Neural cell (in vitro differentiated cells): ENCODE results near the gene PLXNA2. TPM values are rescaled to one million over a fixed set of nuclear protein-coding genes. Genes with fewer than 3 reads are reported as not detected.

Experiments
- H2AFZ ChIP-seq: fragments of 200-600, 300-800 bp; sonication (generic), shearing (Covaris generic); 2 replicates; pipeline ENCODE4 v1.6.0; 2014; ENCODE audit warnings: low read depth, mild to moderate bottlenecking, antibody characterized with exemption, low read length, moderate library complexity
- H3F3A ChIP-seq: fragments of 200-600 bp; shearing (Covaris generic); 2 replicates; pipeline ENCODE4 v1.6.1; 2016; ENCODE audit warnings: mild to moderate bottlenecking, moderate library complexity, mixed read lengths, antibody characterized with exemption, low read length; ENCODE audit not compliant: insufficient read depth, poor library complexity, severe bottlenecking
- H3K27ac ChIP-seq: fragments of 200-600, 300-800 bp; sonication (generic), shearing (Covaris generic); 2 replicates; pipeline ENCODE4 v1.5.1; 2014; ENCODE audit warnings: mild to moderate bottlenecking, low read length, moderate library complexity
- H3K27me3 ChIP-seq: fragments of 300-800, 200-600 bp; sonication (generic), shearing (Covaris generic); 2 replicates; pipeline ENCODE4 v1.6.0; 2014; ENCODE audit warnings: mild to moderate bottlenecking, low read depth, low read length, moderate library complexity; ENCODE audit not compliant: insufficient read depth
- H3K36me3 ChIP-seq: fragments of 300-800, 200-600 bp; sonication (generic), shearing (Covaris generic); 2 replicates; pipeline ENCODE4 v1.5.1; 2014; ENCODE audit warnings: mild to moderate bottlenecking, antibody characterized with exemption, low read length, moderate library complexity; ENCODE audit not compliant: insufficient read depth
- H3K4me2 ChIP-seq: fragments of 300-800, 200-600 bp; sonication (generic), shearing (Covaris generic); 2 replicates; pipeline ENCODE4 v1.6.0; 2014; ENCODE audit warnings: mild to moderate bottlenecking, low read length
- H3K4me3 ChIP-seq: fragments of 300-800, 200-600 bp; sonication (generic), shearing (Covaris generic); 2 replicates; pipeline ENCODE4 v1.5.1; 2014; ENCODE audit warnings: mild to moderate bottlenecking, low read length, moderate library complexity
- H3K79me2 ChIP-seq: fragments of 200-600 bp; shearing (Covaris generic); replicated peaks from 2 replicates; pipeline ENCODE4 v1.6.0; 2014; ENCODE audit warnings: mild to moderate bottlenecking, low read length, moderate library complexity; ENCODE audit not compliant: insufficient read depth
- H3K9ac ChIP-seq: fragments of 300-800, 200-600 bp; sonication (generic), shearing (Covaris generic); 2 replicates; pipeline ENCODE4 v1.6.1; 2016; ENCODE audit warnings: mild to moderate bottlenecking, low read length, mixed read lengths
- H3K9me2 ChIP-seq: fragments of 200-600 bp; shearing (Covaris generic); 2 replicates; pipeline ENCODE4 v1.6.1; 2016; ENCODE audit warnings: mild to moderate bottlenecking, low read length, mixed read lengths; ENCODE audit not compliant: insufficient read depth
- H3K9me3 ChIP-seq: fragments of 200-600, 300-800 bp; sonication (generic), shearing (Covaris generic); 2 replicates; pipeline ENCODE4 v1.6.1; 2016; ENCODE audit warnings: mild to moderate bottlenecking, mixed run types, low read length, moderate library complexity, mixed read lengths
- H4K20me1 ChIP-seq: fragments of 200-600 bp; shearing (Covaris generic); 2 replicates; pipeline ENCODE4 v1.6.1; 2016; ENCODE audit warnings: mild to moderate bottlenecking, mixed run types; ENCODE audit not compliant: insufficient read depth
- EP300 ChIP-seq: fragments of 450-650 bp; conservative IDR thresholded peaks from 2 replicates; pipeline ENCODE4 v1.6.1; 2014; ENCODE audit warnings: antibody characterized with exemption, mild to moderate bottlenecking, moderate library complexity; ENCODE audit not compliant: poor library complexity, severe bottlenecking
- EZH2 ChIP-seq: fragments of 200-600, 300-800 bp; shearing (Covaris generic), sonication (generic); IDR thresholded peaks from 2 replicates; pipeline ENCODE4 v1.6.1; 2014; ENCODE audit warnings: antibody characterized with exemption, low read length, borderline replicate concordance, mild to moderate bottlenecking; ENCODE audit not compliant: insufficient read depth, poor library complexity, severe bottlenecking
- MXI1 ChIP-seq: fragments of 450-650 bp; conservative IDR thresholded peaks from 2 replicates; pipeline ENCODE4 v1.6.1; 2014; ENCODE audit warnings: antibody characterized with exemption, mild to moderate bottlenecking; ENCODE audit not compliant: poor library complexity, severe bottlenecking
- POLR2AphosphoS5 ChIP-seq: IDR thresholded peaks from 2 replicates; pipeline ENCODE4 v1.6.1; 2012
- RAD21 ChIP-seq: fragments of 450-650 bp; conservative IDR thresholded peaks from 2 replicates; pipeline ENCODE4 v1.6.1; 2014; ENCODE audit warnings: antibody characterized with exemption, mild to moderate bottlenecking, moderate library complexity
- REST ChIP-seq: IDR thresholded peaks from 2 replicates; pipeline ENCODE4 v1.6.1; 2012; ENCODE audit warnings: borderline replicate concordance
- SMC3 ChIP-seq: fragments of 450-650 bp; conservative IDR thresholded peaks from 2 replicates; pipeline ENCODE4 v1.6.1; 2014; ENCODE audit warnings: antibody characterized with exemption, mild to moderate bottlenecking, moderate library complexity; ENCODE audit not compliant: poor library complexity
- TAF1 ChIP-seq: IDR thresholded peaks from 2 replicates; pipeline ENCODE4 v1.6.1; 2012; ENCODE audit warnings: low read depth
- polyA plus RNA-seq: library from polyadenylated mRNA; depleted of rRNA; stranded (reverse); fragments of >200 nt; gene quantifications from 2 replicates; pipeline ENCODE4 v1.2.3, GENCODE V29; 2014
- TF ChIP-seq, protein P1 (sequence below): fragments of 450-650 bp; IDR thresholded peaks from 2 replicates; pipeline ENCODE4 v1.5.1; 2014; ENCODE audit warnings: antibody characterized with exemption, mild to moderate bottlenecking, moderate library complexity; ENCODE audit not compliant: poor library complexity, severe bottlenecking

Gene PLXNA2
- polyA plus RNA-seq, 1 donor from 2014 or later = 30.6 TPM

DNA sequence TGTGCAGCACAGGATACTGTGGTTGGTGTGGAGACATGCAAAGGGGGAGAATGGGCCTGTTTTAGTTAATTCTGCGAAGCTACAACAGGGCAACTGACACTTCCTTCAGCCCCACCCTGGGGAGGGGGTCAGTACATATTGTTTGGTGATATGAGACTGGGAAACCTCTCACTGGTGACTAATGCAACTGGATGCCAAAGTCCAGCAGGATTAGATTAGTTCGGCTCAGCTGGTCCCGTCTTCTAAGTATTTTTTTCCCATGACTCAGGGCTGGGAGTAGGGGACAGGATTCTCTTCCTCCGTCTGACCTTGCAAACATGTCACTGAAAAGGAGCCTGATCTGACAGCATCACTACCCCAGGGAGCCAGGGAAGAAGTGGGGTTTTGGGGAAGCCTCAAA is 43.0 kb downstream of the PLXNA2 start:
- Histone ChIP-seq H3K9me3 (no peaks in the 10 kb centered on the region), H2AFZ (no peak overlapping the region), H3K9me2 (no peaks in the 10 kb centered on the region), H3K4me2 (no peak overlapping the region), H3F3A (no peaks in the 10 kb centered on the region), H3K27ac (no peak overlapping the region), H3K27me3 (no peaks in the 10 kb centered on the region), H3K36me3 (peaks cover 8% of the 10 kb centered on the region), H3K4me3 (no peak overlapping the region), H4K20me1 (peaks cover 4% of the 10 kb centered on the region), H3K9ac (no peak overlapping the region), H3K79me2 (no peaks in the 10 kb centered on the region)
- TF ChIP-seq RAD21 (no peak), MXI1 (no peak), REST (no peak), EP300 (no peak), TAF1 (no peak), POLR2AphosphoS5 (no peak), SMC3 (no peak), EZH2 (no peak)
- TF ChIP-seq, protein P1, sequence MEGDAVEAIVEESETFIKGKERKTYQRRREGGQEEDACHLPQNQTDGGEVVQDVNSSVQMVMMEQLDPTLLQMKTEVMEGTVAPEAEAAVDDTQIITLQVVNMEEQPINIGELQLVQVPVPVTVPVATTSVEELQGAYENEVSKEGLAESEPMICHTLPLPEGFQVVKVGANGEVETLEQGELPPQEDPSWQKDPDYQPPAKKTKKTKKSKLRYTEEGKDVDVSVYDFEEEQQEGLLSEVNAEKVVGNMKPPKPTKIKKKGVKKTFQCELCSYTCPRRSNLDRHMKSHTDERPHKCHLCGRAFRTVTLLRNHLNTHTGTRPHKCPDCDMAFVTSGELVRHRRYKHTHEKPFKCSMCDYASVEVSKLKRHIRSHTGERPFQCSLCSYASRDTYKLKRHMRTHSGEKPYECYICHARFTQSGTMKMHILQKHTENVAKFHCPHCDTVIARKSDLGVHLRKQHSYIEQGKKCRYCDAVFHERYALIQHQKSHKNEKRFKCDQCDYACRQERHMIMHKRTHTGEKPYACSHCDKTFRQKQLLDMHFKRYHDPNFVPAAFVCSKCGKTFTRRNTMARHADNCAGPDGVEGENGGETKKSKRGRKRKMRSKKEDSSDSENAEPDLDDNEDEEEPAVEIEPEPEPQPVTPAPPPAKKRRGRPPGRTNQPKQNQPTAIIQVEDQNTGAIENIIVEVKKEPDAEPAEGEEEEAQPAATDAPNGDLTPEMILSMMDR = no peak

DNA sequence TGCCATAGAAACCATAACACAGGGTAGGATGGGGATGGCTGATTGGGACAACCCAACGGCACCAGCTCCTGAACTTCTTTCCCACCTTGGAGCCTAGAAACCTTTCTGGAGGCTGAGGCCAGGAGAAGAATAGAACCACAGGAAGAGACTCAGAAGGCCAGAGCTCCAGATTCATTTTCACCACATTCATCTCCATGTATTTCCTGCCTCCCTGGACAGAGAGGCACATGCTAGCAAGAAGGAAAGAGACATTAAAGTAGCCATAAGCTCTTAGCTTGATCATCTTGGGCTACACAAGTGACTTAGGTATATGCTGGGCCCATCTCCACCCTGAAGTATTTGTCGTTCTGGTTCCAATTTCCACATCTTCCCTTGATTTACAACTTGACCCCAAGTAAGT is 44.1 kb downstream of the PLXNA2 start:
- TF ChIP-seq SMC3 (no peak), MXI1 (no peak), REST (no peak), TAF1 (no peak), RAD21 (no peak)
- TF ChIP-seq, protein P1 = no peak
- no peak overlapping the region for H3K4me3 ChIP-seq
- no peak overlapping the region for H2AFZ ChIP-seq
- H3K27ac ChIP-seq = no peak overlapping the region
- H3K9me3 ChIP-seq = no peaks in the 10 kb centered on the region
- peaks cover 2% of the 10 kb centered on the region for H3K36me3 ChIP-seq
- H3K4me2 ChIP-seq = no peak overlapping the region
- H3K79me2 ChIP-seq = no peaks in the 10 kb centered on the region
- no peaks in the 10 kb centered on the region for H4K20me1 ChIP-seq
- H3K9me2 ChIP-seq = no peaks in the 10 kb centered on the region
- H3K27me3 ChIP-seq = no peaks in the 10 kb centered on the region
- no peaks in the 10 kb centered on the region for H3F3A ChIP-seq
- H3K9ac ChIP-seq = no peak overlapping the region
